Ascending aorta (tissue), 2 donors: ENCODE data around the gene NUBP2. TPM values are rescaled to one million over a fixed set of nuclear protein-coding genes. Genes with fewer than 3 reads are reported as not detected.

Source experiments
- DNase-seq, 2 donors: peaks; one replicate each; pipeline ENCODE4 v3.0.0-alpha.2; 2019; ENCODE audit warnings: low spot score in 2 of 2
- H3K27ac ChIP-seq, 2 donors: fragments of 200-600 bp; sonication (generic); one replicate each; pipeline ENCODE4 v1.5.1; 2016 to 2017; ENCODE audit warnings: mild to moderate bottlenecking in 1 of 2
- H3K27me3 ChIP-seq: fragments of 200-600 bp; sonication (generic); one replicate; pipeline ENCODE4 v1.5.1; 2017
- H3K36me3 ChIP-seq, 2 donors: fragments of 200-600 bp; sonication (generic); one replicate each; pipeline ENCODE4 v1.5.1; 2016
- H3K4me1 ChIP-seq, 2 donors: fragments of 200-600 bp; sonication (generic); one replicate each; pipeline ENCODE4 v1.5.1; 2016 to 2017; ENCODE audit warnings: mild to moderate bottlenecking in 1 of 2
- H3K4me3 ChIP-seq, 2 donors: fragments of 200-600 bp; sonication (generic); one replicate each; pipeline ENCODE4 v1.5.1; 2016 to 2017; ENCODE audit warnings: mild to moderate bottlenecking in 1 of 2
- H3K9me3 ChIP-seq, 2 donors: fragments of 200-600 bp; sonication (generic); one replicate each; pipeline ENCODE4 v1.5.1; 2016
- intact Hi-C: fragments of 100-400 bp; cut with DNase I; formaldehyde crosslinking; loops from one replicate; pipeline ENCODE4 v1.15.1; 2023
- total RNA-seq: library from RNA; depleted of rRNA; stranded (reverse); fragments of >200 nt; gene quantifications from one replicate; pipeline ENCODE4 v1.1.0, GENCODE V29; 2016
- TF ChIP-seq, protein P1 (sequence below), 3 experiments: fragments of 200-600 bp in 2 of 3; fragments of 450-650 bp in 1 of 3; sonication (generic) in 2 of 3; IDR thresholded peaks; one replicate each; pipeline ENCODE4 v1.5.1; 2016 to 2019; ENCODE audit warnings: antibody characterized with exemption in 3 of 3, mild to moderate bottlenecking in 1 of 3, moderate library complexity in 1 of 3

Gene NUBP2
- total RNA-seq, 1 donor from 2014 or later = 182 TPM

DNA sequence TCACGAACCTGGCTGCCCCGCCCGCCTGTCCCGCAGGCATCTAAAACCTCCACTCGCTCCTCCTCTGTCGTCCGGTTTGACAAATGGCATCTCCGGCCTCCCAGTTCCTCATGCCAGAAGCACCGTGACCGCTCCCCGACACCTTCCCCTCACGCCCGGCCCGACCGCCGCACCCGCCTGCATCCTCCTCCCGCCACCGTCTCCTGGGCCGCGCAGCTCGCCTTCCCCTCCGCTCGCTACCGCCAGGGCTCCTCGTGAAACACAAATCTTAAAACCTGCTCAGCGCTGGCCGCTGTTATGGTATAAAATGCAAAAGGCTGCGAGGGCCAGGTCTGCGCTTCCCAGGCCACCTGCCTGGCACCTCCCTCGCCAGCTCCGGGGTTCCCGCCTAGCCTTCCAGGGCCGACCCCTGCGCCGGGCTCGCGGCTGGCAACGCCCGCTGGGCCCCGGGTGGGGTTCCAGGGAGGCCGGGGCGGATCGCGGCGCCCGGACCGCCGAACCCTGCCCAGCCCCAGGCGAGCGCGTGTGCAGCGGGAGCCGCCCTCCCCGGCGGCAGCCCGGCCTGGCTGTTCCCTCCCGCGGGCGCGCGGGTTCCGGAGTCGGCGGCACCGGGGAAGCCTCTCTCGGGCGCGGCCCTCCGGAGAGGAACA, 877 bp upstream of the NUBP2 start:
- TF ChIP-seq, protein P1, sequence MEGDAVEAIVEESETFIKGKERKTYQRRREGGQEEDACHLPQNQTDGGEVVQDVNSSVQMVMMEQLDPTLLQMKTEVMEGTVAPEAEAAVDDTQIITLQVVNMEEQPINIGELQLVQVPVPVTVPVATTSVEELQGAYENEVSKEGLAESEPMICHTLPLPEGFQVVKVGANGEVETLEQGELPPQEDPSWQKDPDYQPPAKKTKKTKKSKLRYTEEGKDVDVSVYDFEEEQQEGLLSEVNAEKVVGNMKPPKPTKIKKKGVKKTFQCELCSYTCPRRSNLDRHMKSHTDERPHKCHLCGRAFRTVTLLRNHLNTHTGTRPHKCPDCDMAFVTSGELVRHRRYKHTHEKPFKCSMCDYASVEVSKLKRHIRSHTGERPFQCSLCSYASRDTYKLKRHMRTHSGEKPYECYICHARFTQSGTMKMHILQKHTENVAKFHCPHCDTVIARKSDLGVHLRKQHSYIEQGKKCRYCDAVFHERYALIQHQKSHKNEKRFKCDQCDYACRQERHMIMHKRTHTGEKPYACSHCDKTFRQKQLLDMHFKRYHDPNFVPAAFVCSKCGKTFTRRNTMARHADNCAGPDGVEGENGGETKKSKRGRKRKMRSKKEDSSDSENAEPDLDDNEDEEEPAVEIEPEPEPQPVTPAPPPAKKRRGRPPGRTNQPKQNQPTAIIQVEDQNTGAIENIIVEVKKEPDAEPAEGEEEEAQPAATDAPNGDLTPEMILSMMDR (IDR thresholded peaks at IDR 0.05) = peak in 1 of 3 experiments; percentile 22
- Histone ChIP-seq H3K27ac (peak overlapping the region; percentile 77 to 83), H3K4me3 (peak overlapping the region; percentile 84 to 99), H3K9me3 (no peaks in the 10 kb centered on the region), H3K36me3 (peaks cover 35 to 46% of the 10 kb centered on the region in 2 donors), H3K27me3 (no peaks in the 10 kb centered on the region), H3K4me1 (peaks cover 11 to 26% of the 10 kb centered on the region in 2 donors)
- no peak for DNase-seq
- intact Hi-C loops = loop anchor here (1.0 to 5.0 kb wide), 6 partner anchors 9 to 373 kb away; partner anchors contain the start of genes CRAMP1, FAHD1, HAGH and IFT140

DNA sequence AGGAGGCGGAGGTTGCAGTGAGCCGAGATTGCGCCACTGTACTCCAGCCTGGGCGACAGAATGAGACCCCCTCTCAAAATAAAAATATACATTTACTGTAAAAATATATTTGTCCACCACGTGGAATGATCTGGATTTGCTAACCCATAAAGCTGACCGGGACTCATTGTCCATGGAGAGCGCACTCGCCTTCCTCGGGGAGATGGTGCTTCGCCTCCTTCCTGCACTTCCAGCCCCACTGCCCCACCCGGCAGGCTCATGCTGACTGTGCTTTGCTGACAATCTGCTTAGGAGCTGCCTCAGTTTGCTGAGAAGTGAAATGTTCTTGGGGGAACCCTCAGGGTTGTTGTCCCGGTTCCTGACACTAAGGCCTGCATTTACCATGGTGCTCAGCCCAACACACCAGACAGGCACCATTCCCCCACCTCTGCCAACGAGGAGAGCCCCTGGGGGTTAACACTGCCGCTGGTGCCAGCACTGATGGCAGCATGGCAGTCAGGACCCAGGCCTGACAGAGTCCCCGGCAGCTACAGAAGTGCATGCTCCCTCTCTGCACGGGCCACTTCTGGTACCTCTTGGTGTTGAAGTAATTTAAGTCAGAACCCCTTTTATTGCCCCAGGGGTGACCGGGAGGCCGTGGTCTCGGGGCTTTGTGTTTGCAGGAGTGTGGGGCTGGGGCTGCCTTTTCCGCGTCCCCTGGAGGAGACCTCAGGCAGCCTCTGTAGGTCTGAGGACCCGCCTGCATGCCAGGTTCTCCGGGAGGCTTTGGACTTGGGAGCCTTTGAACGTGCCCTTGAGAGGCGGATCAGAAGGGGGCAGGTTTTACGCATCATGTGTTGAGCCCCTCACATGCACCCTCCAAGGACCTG, 2.5 kb downstream of the NUBP2 start:
- Histone ChIP-seq H3K4me3 (no peak overlapping the region), H3K4me1 (peaks cover 11 to 24% of the 10 kb centered on the region in 2 donors), H3K27ac (no peak overlapping the region), H3K36me3 (peaks cover 34 to 44% of the 10 kb centered on the region in 2 donors), H3K27me3 (no peaks in the 10 kb centered on the region), H3K9me3 (no peaks in the 10 kb centered on the region)
- DNase-seq = no peak
- intact Hi-C loops = loop anchor here (5.0 kb wide), 1 partner anchor 173 kb away; the partner anchor contains the start of genes CRAMP1 and IFT140
- TF ChIP-seq, protein P1 (IDR thresholded peaks at IDR 0.05) = no peak

DNA sequence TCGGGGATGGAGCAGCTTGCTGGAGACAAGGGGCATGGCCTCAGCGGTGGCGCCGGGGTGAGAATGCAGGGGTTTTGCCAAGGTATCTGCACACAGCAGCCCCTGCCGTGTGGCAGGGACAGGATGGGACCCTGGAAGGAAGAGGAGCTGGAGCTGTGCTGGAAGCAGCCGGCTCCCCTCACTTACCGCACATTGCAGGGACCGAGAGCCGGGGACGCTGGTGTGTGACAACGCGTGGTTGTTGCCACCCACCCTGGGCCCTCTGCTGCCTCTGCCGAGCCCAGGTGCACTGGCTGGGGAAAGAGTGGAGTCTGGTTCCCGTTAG, 3.0 kb downstream of the NUBP2 start:
- TF ChIP-seq, protein P1 (IDR thresholded peaks at IDR 0.05) = no peak
- intact Hi-C loops = no loop called here
- Histone ChIP-seq H3K4me1 (peaks cover 11 to 23% of the 10 kb centered on the region in 2 donors), H3K27ac (no peak overlapping the region), H3K27me3 (no peaks in the 10 kb centered on the region), H3K9me3 (no peaks in the 10 kb centered on the region), H3K36me3 (peaks cover 37 to 45% of the 10 kb centered on the region in 2 donors), H3K4me3 (no peak overlapping the region)
- no peak for DNase-seq

DNA sequence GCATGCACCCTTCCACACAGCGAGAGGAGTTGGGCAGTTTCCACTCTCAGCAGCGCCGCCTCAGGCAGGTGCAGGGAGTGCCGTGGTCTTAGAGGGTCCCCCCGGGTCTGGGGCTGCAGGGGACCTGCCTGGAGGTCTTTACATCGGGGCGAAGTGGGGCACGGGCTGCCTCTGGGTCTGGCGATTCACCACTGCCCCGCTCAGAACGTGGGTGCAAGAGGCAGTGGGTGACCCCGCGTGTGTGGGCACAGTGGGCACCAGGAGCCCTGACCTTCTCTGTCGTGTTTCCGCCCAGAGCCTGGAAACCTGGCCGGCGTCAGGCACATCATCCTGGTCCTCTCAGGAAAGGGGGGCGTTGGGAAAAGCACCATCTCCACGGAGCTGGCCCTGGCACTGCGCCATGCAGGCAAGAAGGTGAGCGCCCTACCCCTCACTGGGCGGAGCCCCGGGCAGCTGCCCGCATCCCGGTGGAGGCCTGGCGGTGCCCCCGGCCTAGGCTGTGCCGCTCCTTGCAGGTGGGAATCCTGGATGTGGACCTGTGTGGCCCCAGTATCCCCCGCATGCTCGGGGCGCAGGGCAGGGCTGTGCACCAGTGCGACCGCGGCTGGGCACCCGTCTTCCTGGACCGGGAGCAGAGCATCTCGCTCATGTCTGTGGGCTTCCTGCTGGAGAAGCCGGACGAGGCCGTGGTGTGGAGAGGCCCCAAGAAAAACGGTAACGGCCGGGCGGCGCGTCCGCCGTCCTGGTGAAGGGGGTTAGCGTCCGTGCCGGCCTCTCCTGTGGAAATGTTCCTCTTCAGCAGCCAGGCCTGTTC, 3.7 kb downstream of the NUBP2 start:
- Histone ChIP-seq H3K27ac (no peak overlapping the region), H3K36me3 (peaks cover 37 to 45% of the 10 kb centered on the region in 2 donors), H3K4me1 (peaks cover 6 to 19% of the 10 kb centered on the region in 2 donors), H3K9me3 (no peaks in the 10 kb centered on the region), H3K4me3 (no peak overlapping the region), H3K27me3 (no peaks in the 10 kb centered on the region)
- DNase-seq = no peak
- intact Hi-C loops = no loop called here
- TF ChIP-seq, protein P1 (IDR thresholded peaks at IDR 0.05) = no peak

DNA sequence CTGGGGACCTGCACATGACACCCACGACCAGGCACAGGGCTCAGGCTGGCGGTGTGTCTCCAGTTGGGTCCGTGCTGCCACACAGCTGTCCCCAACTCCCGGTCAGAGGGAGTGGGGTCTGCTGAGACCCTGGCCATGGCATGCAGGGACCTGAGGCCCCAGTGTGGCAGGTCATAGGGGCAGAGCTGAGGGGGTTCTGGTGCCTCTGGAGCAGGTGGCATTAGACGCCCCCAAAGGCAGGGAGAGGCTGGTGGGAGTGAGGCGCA, 4.2 kb downstream of the NUBP2 start:
- no peaks in the 10 kb centered on the region for H3K27me3 ChIP-seq
- TF ChIP-seq, protein P1 (IDR thresholded peaks at IDR 0.05) = no peak
- H3K27ac ChIP-seq = no peak overlapping the region
- peaks cover 37 to 49% of the 10 kb centered on the region in 2 donors for H3K36me3 ChIP-seq
- DNase-seq = no peak
- intact Hi-C loops = no loop called here
- no peaks in the 10 kb centered on the region for H3K9me3 ChIP-seq
- H3K4me1 ChIP-seq = peaks cover 5 to 15% of the 10 kb centered on the region in 2 donors
- no peak overlapping the region for H3K4me3 ChIP-seq
